SU-DHL-6 (cell line): ENCODE measurements around the gene ESRRA.

Experiments used
- EZH2phosphoT487 ChIP-seq: fragments of 200-600 bp; sonication (generic), shearing (Covaris generic); conservative IDR thresholded peaks from 2 replicates; pipeline ENCODE4 v1.6.1; 2018; ENCODE audit warnings: mild to moderate bottlenecking, antibody characterized with exemption, low read length, moderate library complexity, mixed read lengths
- TF ChIP-seq, protein P1 (sequence below): fragments of 200-600 bp; sonication (generic); IDR thresholded peaks from one replicate; pipeline ENCODE4 v1.5.1; 2017; ENCODE audit warnings: antibody characterized with exemption, mild to moderate bottlenecking, low read length, moderate library complexity; ENCODE audit not compliant: insufficient read depth, poor library complexity, severe bottlenecking

DNA sequence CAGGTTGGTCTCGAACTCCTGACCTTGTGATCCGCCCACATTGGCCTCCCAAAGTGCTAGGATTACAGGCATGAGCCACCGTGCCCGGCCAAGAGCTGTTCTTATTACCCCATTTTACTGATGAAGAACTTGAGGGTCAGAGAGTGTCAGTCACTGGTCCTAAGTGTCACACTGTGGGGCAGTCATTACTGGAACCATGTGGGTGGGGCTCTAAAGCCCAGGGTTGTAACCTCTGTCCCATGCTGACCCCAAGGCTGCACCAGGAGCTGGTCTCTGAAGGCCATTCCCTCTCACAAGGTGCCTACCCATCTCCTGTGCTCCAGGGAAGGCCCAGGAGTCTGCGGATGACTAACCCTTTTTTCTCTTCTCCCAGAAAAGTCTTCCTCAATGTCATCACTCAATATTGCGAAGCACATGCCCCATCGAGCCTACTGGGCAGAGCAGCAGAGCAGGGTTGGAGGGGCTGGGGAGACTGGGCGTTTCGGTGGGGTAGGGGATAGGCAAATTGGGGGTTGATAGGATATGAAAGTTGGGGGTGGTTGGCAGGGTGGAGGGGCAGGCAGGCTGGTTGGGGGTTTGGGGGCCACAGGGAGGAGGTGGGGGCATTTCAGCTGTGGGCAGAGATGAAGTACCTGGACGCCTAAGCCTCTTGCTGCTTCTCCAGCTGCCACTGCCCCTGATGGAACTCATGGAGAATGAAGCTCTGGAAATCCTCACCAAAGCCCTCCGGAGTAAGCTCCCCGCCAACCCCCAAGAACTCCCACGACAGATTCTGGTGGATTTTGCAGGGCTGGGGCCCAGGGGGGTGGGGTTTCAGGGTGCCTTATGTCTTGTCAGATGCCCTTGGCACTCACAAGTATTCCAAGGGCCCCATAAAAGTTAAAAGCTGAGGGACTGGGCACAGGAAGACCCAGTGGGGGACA is 2.0 kb upstream of the ESRRA start:
- no peak for TF ChIP-seq EZH2phosphoT487
- TF ChIP-seq, protein P1, sequence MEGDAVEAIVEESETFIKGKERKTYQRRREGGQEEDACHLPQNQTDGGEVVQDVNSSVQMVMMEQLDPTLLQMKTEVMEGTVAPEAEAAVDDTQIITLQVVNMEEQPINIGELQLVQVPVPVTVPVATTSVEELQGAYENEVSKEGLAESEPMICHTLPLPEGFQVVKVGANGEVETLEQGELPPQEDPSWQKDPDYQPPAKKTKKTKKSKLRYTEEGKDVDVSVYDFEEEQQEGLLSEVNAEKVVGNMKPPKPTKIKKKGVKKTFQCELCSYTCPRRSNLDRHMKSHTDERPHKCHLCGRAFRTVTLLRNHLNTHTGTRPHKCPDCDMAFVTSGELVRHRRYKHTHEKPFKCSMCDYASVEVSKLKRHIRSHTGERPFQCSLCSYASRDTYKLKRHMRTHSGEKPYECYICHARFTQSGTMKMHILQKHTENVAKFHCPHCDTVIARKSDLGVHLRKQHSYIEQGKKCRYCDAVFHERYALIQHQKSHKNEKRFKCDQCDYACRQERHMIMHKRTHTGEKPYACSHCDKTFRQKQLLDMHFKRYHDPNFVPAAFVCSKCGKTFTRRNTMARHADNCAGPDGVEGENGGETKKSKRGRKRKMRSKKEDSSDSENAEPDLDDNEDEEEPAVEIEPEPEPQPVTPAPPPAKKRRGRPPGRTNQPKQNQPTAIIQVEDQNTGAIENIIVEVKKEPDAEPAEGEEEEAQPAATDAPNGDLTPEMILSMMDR = no peak
